DOHH2 (cell line): ENCODE measurements around the gene CASZ1.

Experiments
- EZH2phosphoT487 ChIP-seq: fragments of 200-600 bp; sonication (generic); IDR thresholded peaks from 2 replicates; pipeline ENCODE4 v1.6.1; 2017; ENCODE audit warnings: borderline replicate concordance, mild to moderate bottlenecking, antibody characterized with exemption, low read length, moderate library complexity, mixed read lengths
- TF ChIP-seq, protein P1 (sequence below): fragments of 200-600 bp; sonication (generic); IDR thresholded peaks from one replicate; pipeline ENCODE4 v1.5.1; 2014; ENCODE audit warnings: antibody characterized with exemption, mild to moderate bottlenecking, low read depth, low read length; ENCODE audit not compliant: poor library complexity, severe bottlenecking

DNA sequence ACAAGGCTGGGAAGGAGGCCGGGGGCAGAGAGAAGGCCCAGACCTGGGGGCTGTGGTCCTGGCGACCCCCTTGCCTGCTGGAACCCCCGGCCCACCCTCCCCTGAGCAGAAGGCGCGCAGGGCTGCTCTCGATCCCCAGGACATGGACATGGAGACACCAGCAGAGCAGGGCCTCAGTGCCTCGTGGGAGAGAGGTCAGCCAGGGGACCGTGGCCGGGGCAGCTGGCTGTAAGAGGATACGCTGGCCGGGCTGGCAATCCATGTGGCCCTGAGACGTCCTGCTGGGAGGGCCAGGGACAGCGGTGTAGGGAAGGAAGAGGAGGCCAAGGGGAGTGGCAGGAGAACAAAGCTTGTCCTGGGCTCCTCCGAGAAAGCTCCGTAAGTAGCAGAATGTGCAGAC is 132.2 kb downstream of the CASZ1 start:
- TF ChIP-seq, protein P1, sequence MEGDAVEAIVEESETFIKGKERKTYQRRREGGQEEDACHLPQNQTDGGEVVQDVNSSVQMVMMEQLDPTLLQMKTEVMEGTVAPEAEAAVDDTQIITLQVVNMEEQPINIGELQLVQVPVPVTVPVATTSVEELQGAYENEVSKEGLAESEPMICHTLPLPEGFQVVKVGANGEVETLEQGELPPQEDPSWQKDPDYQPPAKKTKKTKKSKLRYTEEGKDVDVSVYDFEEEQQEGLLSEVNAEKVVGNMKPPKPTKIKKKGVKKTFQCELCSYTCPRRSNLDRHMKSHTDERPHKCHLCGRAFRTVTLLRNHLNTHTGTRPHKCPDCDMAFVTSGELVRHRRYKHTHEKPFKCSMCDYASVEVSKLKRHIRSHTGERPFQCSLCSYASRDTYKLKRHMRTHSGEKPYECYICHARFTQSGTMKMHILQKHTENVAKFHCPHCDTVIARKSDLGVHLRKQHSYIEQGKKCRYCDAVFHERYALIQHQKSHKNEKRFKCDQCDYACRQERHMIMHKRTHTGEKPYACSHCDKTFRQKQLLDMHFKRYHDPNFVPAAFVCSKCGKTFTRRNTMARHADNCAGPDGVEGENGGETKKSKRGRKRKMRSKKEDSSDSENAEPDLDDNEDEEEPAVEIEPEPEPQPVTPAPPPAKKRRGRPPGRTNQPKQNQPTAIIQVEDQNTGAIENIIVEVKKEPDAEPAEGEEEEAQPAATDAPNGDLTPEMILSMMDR, result no peak
- TF ChIP-seq EZH2phosphoT487, result no peak
